H9 (cell line): ENCODE data around the gene MPST. TPM values are rescaled to one million over a fixed set of nuclear protein-coding genes. Genes with fewer than 3 reads are reported as not detected.

Source experiments
- DNase-seq: peaks from one replicate; pipeline ENCODE4 v3.0.0-alpha.2; 2017
- H2AFZ ChIP-seq: one replicate; pipeline ENCODE4 v1.6.1; 2013; ENCODE audit warnings: mild to moderate bottlenecking, low read length, control low read depth, moderate library complexity
- H2AK5ac ChIP-seq: 2 replicates; pipeline ENCODE4 v1.6.1; 2013; ENCODE audit warnings: low read length, control low read depth, mixed read lengths; ENCODE audit not compliant: insufficient read length
- H2BK120ac ChIP-seq: one replicate; pipeline ENCODE4 v1.6.1; 2013; ENCODE audit warnings: low read depth, mild to moderate bottlenecking, low read length, control low read depth, inconsistent platforms; ENCODE audit not compliant: poor library complexity, severe bottlenecking
- H2BK12ac ChIP-seq: 2 replicates; pipeline ENCODE4 v1.6.1; 2013; ENCODE audit warnings: low read length, control low read depth, mixed read lengths, low read depth; ENCODE audit not compliant: insufficient read length
- H2BK15ac ChIP-seq: 2 replicates; pipeline ENCODE4 v1.6.1; 2013; ENCODE audit warnings: low read depth, low read length, control low read depth
- H2BK20ac ChIP-seq: one replicate; pipeline ENCODE4 v1.6.1; 2013; ENCODE audit warnings: low read depth, mild to moderate bottlenecking, low read length, control low read depth, inconsistent platforms; ENCODE audit not compliant: poor library complexity, severe bottlenecking
- H2BK5ac ChIP-seq: 2 replicates; pipeline ENCODE4 v1.6.1; 2013; ENCODE audit warnings: low read length, control low read depth, mixed read lengths; ENCODE audit not compliant: insufficient read length
- H3K14ac ChIP-seq: 2 replicates; pipeline ENCODE4 v1.6.1; 2013; ENCODE audit warnings: low read length, control low read depth; ENCODE audit not compliant: insufficient read depth
- H3K18ac ChIP-seq: 2 replicates; pipeline ENCODE4 v1.6.1; 2013; ENCODE audit warnings: low read depth, mild to moderate bottlenecking, mixed read lengths, low read length, control low read depth; ENCODE audit not compliant: insufficient read length
- H3K23ac ChIP-seq: 2 replicates; pipeline ENCODE4 v1.6.1; 2013; ENCODE audit warnings: low read length, control low read depth, mixed read lengths, low read depth; ENCODE audit not compliant: insufficient read length
- H3K23me2 ChIP-seq: 2 replicates; pipeline ENCODE4 v1.6.1; 2013; ENCODE audit warnings: low read depth, mild to moderate bottlenecking, mixed read lengths, low read length, control low read depth; ENCODE audit not compliant: insufficient read length, poor library complexity, severe bottlenecking
- H3K27ac ChIP-seq: 2 replicates; pipeline ENCODE4 v1.5.1; 2013; ENCODE audit warnings: low read length, control low read depth, mixed read lengths, low read depth; ENCODE audit not compliant: insufficient read length
- H3K27me3 ChIP-seq: 2 replicates; pipeline ENCODE4 v1.6.1; 2013; ENCODE audit warnings: low read length, control low read depth, inconsistent platforms; ENCODE audit not compliant: insufficient read depth
- H3K4ac ChIP-seq: 2 replicates; pipeline ENCODE4 v1.6.1; 2013; ENCODE audit warnings: low read depth, mild to moderate bottlenecking, control low read depth, inconsistent platforms, low read length, moderate library complexity
- H3K4me1 ChIP-seq: 2 replicates; pipeline ENCODE4 v1.6.1; 2013; ENCODE audit warnings: low read length, control low read depth, inconsistent platforms; ENCODE audit not compliant: insufficient read depth
- H3K4me2 ChIP-seq: 2 replicates; pipeline ENCODE4 v1.6.1; 2013; ENCODE audit warnings: low read length, control low read depth, mixed read lengths; ENCODE audit not compliant: insufficient read length, insufficient read depth
- H3K56ac ChIP-seq: 2 replicates; pipeline ENCODE4 v1.6.1; 2013; ENCODE audit warnings: low read depth, mild to moderate bottlenecking, mixed read lengths, low read length, control low read depth; ENCODE audit not compliant: insufficient read length
- H3K79me1 ChIP-seq: 2 replicates; pipeline ENCODE4 v1.6.1; 2013; ENCODE audit warnings: low read depth, mild to moderate bottlenecking, moderate library complexity, low read length, control low read depth, inconsistent platforms; ENCODE audit not compliant: insufficient read depth, poor library complexity, severe bottlenecking
- H3K79me2 ChIP-seq: 2 replicates; pipeline ENCODE4 v1.6.1; 2013; ENCODE audit warnings: low read length, control low read depth, inconsistent platforms; ENCODE audit not compliant: insufficient read depth
- H3K9ac ChIP-seq: 2 replicates; pipeline ENCODE4 v1.6.1; 2013; ENCODE audit warnings: low read length, control low read depth, mixed read lengths; ENCODE audit not compliant: insufficient read length; ENCODE audit errors: extremely low read depth
- H3K9me3 ChIP-seq: one replicate; pipeline ENCODE4 v1.6.1; 2013; ENCODE audit warnings: low read depth, low read length, inconsistent platforms; ENCODE audit not compliant: control insufficient read depth
- H3T11ph ChIP-seq: one replicate; pipeline ENCODE4 v1.6.1; 2013; ENCODE audit warnings: mild to moderate bottlenecking, low read length, control low read depth, inconsistent platforms
- H4K20me1 ChIP-seq: one replicate; pipeline ENCODE4 v1.6.1; 2013; ENCODE audit not compliant: control insufficient read depth, insufficient read length, insufficient read depth
- H4K5ac ChIP-seq: 2 replicates; pipeline ENCODE4 v1.6.1; 2013; ENCODE audit warnings: low read depth, mild to moderate bottlenecking, mixed read lengths, low read length, control low read depth; ENCODE audit not compliant: insufficient read length
- H4K8ac ChIP-seq: replicated peaks from 2 replicates; pipeline ENCODE4 v1.6.1; 2013; ENCODE audit warnings: low read length, control low read depth, mixed read lengths, low read depth; ENCODE audit not compliant: insufficient read length
- H4K91ac ChIP-seq: 2 replicates; pipeline ENCODE4 v1.6.1; 2013; ENCODE audit warnings: low read depth, mild to moderate bottlenecking, moderate library complexity, mixed read lengths, low read length, control low read depth; ENCODE audit not compliant: insufficient read length
- H3K27ac Mint-ChIP-seq, 3 experiments: 2 replicates in 2 of 3; 3 replicates in 1 of 3; pipeline ENCODE4 v1.8.0; 2020 to 2021; ENCODE audit warnings: mixed read lengths in 3 of 3, mild to moderate bottlenecking in 1 of 3, moderate library complexity in 1 of 3
- H3K27me3 Mint-ChIP-seq: 2 replicates; pipeline ENCODE4 v1.8.0; 2021; ENCODE audit warnings: low read depth, mild to moderate bottlenecking, moderate library complexity, mixed read lengths
- H3K36me3 Mint-ChIP-seq, 3 experiments: 2 replicates in 2 of 3; 3 replicates in 1 of 3; pipeline ENCODE4 v1.8.0; 2020 to 2021; ENCODE audit warnings: low read depth in 3 of 3, mixed read lengths in 3 of 3; ENCODE audit not compliant: insufficient read depth in 1 of 3
- H3K4me1 Mint-ChIP-seq, 2 experiments: 2 replicates each; pipeline ENCODE4 v1.8.0; 2020; ENCODE audit warnings: mixed read lengths in 2 of 2
- H3K4me3 Mint-ChIP-seq, 2 experiments: 2 replicates in 1 of 2; 3 replicates in 1 of 2; pipeline ENCODE4 v1.8.0; 2020 to 2021; ENCODE audit warnings: mild to moderate bottlenecking in 2 of 2, mixed read lengths in 2 of 2, moderate library complexity in 1 of 2
- H3K9me3 Mint-ChIP-seq, 2 experiments: 2 replicates in 1 of 2; 3 replicates in 1 of 2; pipeline ENCODE4 v1.8.0; 2020; ENCODE audit warnings: mild to moderate bottlenecking in 2 of 2, mixed read lengths in 2 of 2, moderate library complexity in 1 of 2
- CTCF ChIP-seq: fragments of 200-600 bp; sonication (generic); conservative IDR thresholded peaks from 3 replicates; pipeline ENCODE4 v1.8.0; 2021; ENCODE audit warnings: antibody characterized with exemption, mild to moderate bottlenecking
- WGBS: extraction: QIAGEN DNeasy Blood & Tissue Kit; methylation state at CpG from one replicate; pipeline ENCODE4 v1.1.7; 2013; ENCODE audit warnings: missing lambda C conversion rate, low lambda C conversion rate, mixed read lengths; ENCODE audit not compliant: insufficient read length; ENCODE audit errors: extremely low coverage; 5-methylcytosine and 5-hydroxymethylcytosine counted together
- total RNA-seq: library from RNA; stranded (reverse); gene quantifications from 2 replicates; pipeline ENCODE4 v1.2.1, GENCODE V29; 2021

The MPST gene
- total RNA-seq, 1 experiment from 2014 or later, result 70.5 TPM

- H2AFZ ChIP-seq, result no peak overlapping the region
- no peak for DNase-seq
- H2BK12ac ChIP-seq, result no peak overlapping the region
- no peak overlapping the region for H3K27ac ChIP-seq
- no peaks in the 10 kb centered on the region for H3K9me3 ChIP-seq
- Mint-ChIP-seq H3K9me3 (no peaks in the 10 kb centered on the region), H3K27me3 (no peaks in the 10 kb centered on the region), H3K27ac (no peak overlapping the region), H3K4me1 (peaks cover 21 to 26% of the 10 kb centered on the region in 2 experiments), H3K4me3 (peak overlapping the region in 1 of 2 experiments; percentile 29; a peak in 2 of 5 replicates), H3K36me3 (peaks cover 5 to 14% (median 13%) of the 10 kb centered on the region in 3 experiments; a peak in 6 of 7 replicates)
- no peak overlapping the region for H2BK15ac ChIP-seq
- H4K91ac ChIP-seq, result no peak overlapping the region
- no peak overlapping the region for H3K23ac ChIP-seq
- no peak for TF ChIP-seq CTCF
- H2BK20ac ChIP-seq, result no peak overlapping the region
- H3K56ac ChIP-seq, result no peak overlapping the region
- peaks cover 6% of the 10 kb centered on the region; the same call in 1 of the 2 replicates for H3K4me1 ChIP-seq
- H3K27me3 ChIP-seq, result no peaks in the 10 kb centered on the region
- no peak overlapping the region for H3K14ac ChIP-seq
- H3T11ph ChIP-seq, result no peak overlapping the region
- H4K20me1 ChIP-seq, result peaks cover 3% of the 10 kb centered on the region
- peaks cover 3% of the 10 kb centered on the region for H3K23me2 ChIP-seq
- no peak overlapping the region for H4K8ac ChIP-seq
- H3K4ac ChIP-seq, result no peak overlapping the region
- no peak overlapping the region for H2BK5ac ChIP-seq
- H3K4me2 ChIP-seq, result no peak overlapping the region
- H3K79me1 ChIP-seq, result no peaks in the 10 kb centered on the region
- H3K79me2 ChIP-seq, result peaks cover 2% of the 10 kb centered on the region; the same call in 1 of the 2 replicates
- H3K18ac ChIP-seq, result no peak overlapping the region
- no peak overlapping the region for H2BK120ac ChIP-seq
- no peak overlapping the region for H2AK5ac ChIP-seq
- H4K5ac ChIP-seq, result no peak overlapping the region
- no peak overlapping the region for H3K9ac ChIP-seq
- no CpG with 5 or more reads among the region's 14 CpGs for WGBS
These were observed 3.2 kb upstream of the MPST start for GRCh38 chr22:37016134-37016910.
